Osteocyte (in vitro differentiated cells): ENCODE results near the gene NCOR2. TPM values are rescaled to one million over a fixed set of nuclear protein-coding genes. Genes with fewer than 3 reads are reported as not detected.

Experiments used
- DNase-seq: peaks from one replicate; pipeline ENCODE4 v3.0.0; 2021; ENCODE audit warnings: mixed read lengths; ENCODE audit not compliant: unreplicated experiment; ENCODE audit errors: extremely low spot score
- H3K27ac Mint-ChIP-seq: one replicate; pipeline ENCODE4 v1.8.0; 2021; ENCODE audit warnings: mild to moderate bottlenecking, mixed read lengths; ENCODE audit not compliant: unreplicated experiment
- H3K27me3 Mint-ChIP-seq: one replicate; pipeline ENCODE4 v1.8.0; 2021; ENCODE audit warnings: mixed read lengths; ENCODE audit not compliant: unreplicated experiment
- H3K36me3 Mint-ChIP-seq: one replicate; pipeline ENCODE4 v1.8.0; 2021; ENCODE audit warnings: mixed read lengths; ENCODE audit not compliant: unreplicated experiment
- H3K4me1 Mint-ChIP-seq: one replicate; pipeline ENCODE4 v1.8.0; 2021; ENCODE audit warnings: mixed read lengths; ENCODE audit not compliant: unreplicated experiment
- H3K4me3 Mint-ChIP-seq: one replicate; pipeline ENCODE4 v1.8.0; 2021; ENCODE audit warnings: mild to moderate bottlenecking, moderate library complexity, mixed read lengths; ENCODE audit not compliant: unreplicated experiment
- H3K9me3 Mint-ChIP-seq: one replicate; pipeline ENCODE4 v1.8.0; 2021; ENCODE audit warnings: mixed read lengths; ENCODE audit not compliant: unreplicated experiment
- CTCF ChIP-seq: fragments of 200-600 bp; sonication (generic); IDR thresholded peaks from 2 replicates; pipeline ENCODE4 v1.5.0; 2021; ENCODE audit warnings: antibody characterized with exemption, mild to moderate bottlenecking, moderate library complexity
- total RNA-seq: library from RNA; stranded (reverse); gene quantifications from 2 replicates; pipeline ENCODE4 v1.2.1, GENCODE V29; 2021

Gene NCOR2
- total RNA-seq, 1 donor from 2014 or later, result 362 TPM

- Mint-ChIP-seq H3K27me3 (no peaks in the 10 kb centered on the region), H3K27ac (no peak overlapping the region), H3K9me3 (no peaks in the 10 kb centered on the region), H3K36me3 (no peaks in the 10 kb centered on the region), H3K4me1 (peaks cover 64% of the 10 kb centered on the region), H3K4me3 (no peak overlapping the region)
- TF ChIP-seq CTCF, result no peak
- DNase-seq, result no peak
These were observed 12.9 kb downstream of the NCOR2 start for GRCh38 chr12:124554429-124555029.

GRCh38 chr12:124553862-124554428 lies 13.5 kb downstream of the NCOR2 start:
- Mint-ChIP-seq H3K9me3 (no peaks in the 10 kb centered on the region), H3K4me1 (peaks cover 67% of the 10 kb centered on the region), H3K36me3 (no peaks in the 10 kb centered on the region), H3K27ac (no peak overlapping the region), H3K27me3 (no peaks in the 10 kb centered on the region), H3K4me3 (no peak overlapping the region)
- DNase-seq, result no peak
- no peak for TF ChIP-seq CTCF

GRCh38 chr12:124551268-124552144 lies 15.9 kb downstream of the NCOR2 start:
- no peaks in the 10 kb centered on the region for H3K27me3 Mint-ChIP-seq
- H3K4me3 Mint-ChIP-seq, result peak overlapping the region; percentile 10
- H3K4me1 Mint-ChIP-seq, result peaks cover 67% of the 10 kb centered on the region
- TF ChIP-seq CTCF, result no peak
- no peak for DNase-seq
- no peaks in the 10 kb centered on the region for H3K36me3 Mint-ChIP-seq
- H3K9me3 Mint-ChIP-seq, result no peaks in the 10 kb centered on the region
- H3K27ac Mint-ChIP-seq, result peak overlapping the region; percentile 90

- no peak for DNase-seq
- H3K4me3 Mint-ChIP-seq, result no peak overlapping the region
These were observed 17.0 kb downstream of the NCOR2 start for GRCh38 chr12:124550123-124551089.

More at GRCh38 chr12:124550123-124551089, 17.0 kb downstream of the NCOR2 start:
- TF ChIP-seq CTCF, result no peak
- Mint-ChIP-seq H3K27me3 (no peaks in the 10 kb centered on the region), H3K27ac (peak overlapping the region; percentile 90), H3K4me1 (peaks cover 73% of the 10 kb centered on the region), H3K36me3 (no peaks in the 10 kb centered on the region), H3K9me3 (no peaks in the 10 kb centered on the region)
